ENCODE measurements around the gene TEAD4. TPM values are rescaled to one million over a fixed set of nuclear protein-coding genes. Genes with fewer than 3 reads are reported as not detected.
A peak's percentile ranks its signal among the peaks of the same experiment; 100 is the strongest.

The TEAD4 gene
- total RNA-seq, 1 donor from 2014 or later = 120 TPM

GRCh38 chr12:3076730-3077571 is 117.8 kb downstream of the TEAD4 start, which contains the start of gene TSPAN9:
TSS of gene TSPAN9 (plus strand) at chr12:3077379. CDS start at chr12:3201194, 123,815 bp downstream.
- peaks cover 6% of the 10 kb centered on the region for H3K27me3 Mint-ChIP-seq (ENCODE audit: unreplicated experiment)
- peak; percentile 83 for DNase-seq (ENCODE audit: low spot score)
- no peak for TF ChIP-seq CTCF (IDR thresholded peaks at IDR 0.05; ENCODE audit: unreplicated experiment)
- no peaks in the 10 kb centered on the region for H3K9me3 Mint-ChIP-seq (ENCODE audit: unreplicated experiment)
- peaks cover 23% of the 10 kb centered on the region for H3K4me1 Mint-ChIP-seq (ENCODE audit: unreplicated experiment)
- H3K36me3 Mint-ChIP-seq (ENCODE audit: low read depth, unreplicated experiment) = peaks cover 6% of the 10 kb centered on the region
- peak within 1 kb of the TSS; percentile 74 for H3K27ac Mint-ChIP-seq (ENCODE audit: unreplicated experiment)
- H3K4me3 Mint-ChIP-seq (ENCODE audit: unreplicated experiment) = peak within 1 kb of the TSS; percentile 93

GRCh38 chr12:3077572-3078081 is 118.4 kb downstream of the TEAD4 start:
- peak; percentile 31 for DNase-seq (ENCODE audit: low spot score)
- Mint-ChIP-seq H3K4me3 (ENCODE audit: unreplicated experiment) (peak overlapping the region; percentile 93), H3K27ac (ENCODE audit: unreplicated experiment) (peak overlapping the region; percentile 74), H3K9me3 (ENCODE audit: unreplicated experiment) (no peaks in the 10 kb centered on the region), H3K27me3 (ENCODE audit: unreplicated experiment) (peaks cover 11% of the 10 kb centered on the region), H3K36me3 (ENCODE audit: low read depth, unreplicated experiment) (peaks cover 12% of the 10 kb centered on the region), H3K4me1 (ENCODE audit: unreplicated experiment) (peaks cover 29% of the 10 kb centered on the region)
- no peak for TF ChIP-seq CTCF (IDR thresholded peaks at IDR 0.05; ENCODE audit: unreplicated experiment)

- peaks cover 11% of the 10 kb centered on the region for H3K27me3 Mint-ChIP-seq (ENCODE audit: unreplicated experiment)
- H3K4me1 Mint-ChIP-seq (ENCODE audit: unreplicated experiment) = peaks cover 36% of the 10 kb centered on the region
- no peak for TF ChIP-seq CTCF (IDR thresholded peaks at IDR 0.05; ENCODE audit: unreplicated experiment)
- peak overlapping the region; percentile 93 for H3K4me3 Mint-ChIP-seq (ENCODE audit: unreplicated experiment)
- no peak for DNase-seq (ENCODE audit: low spot score)
- H3K27ac Mint-ChIP-seq (ENCODE audit: unreplicated experiment) = peak overlapping the region; percentile 74
- no peaks in the 10 kb centered on the region for H3K9me3 Mint-ChIP-seq (ENCODE audit: unreplicated experiment)
- peaks cover 17% of the 10 kb centered on the region for H3K36me3 Mint-ChIP-seq (ENCODE audit: low read depth, unreplicated experiment)
Observed at GRCh38 chr12:3078086-3078820, 119.1 kb downstream of the TEAD4 start.

GRCh38 chr12:3081091-3081490 is 121.9 kb downstream of the TEAD4 start:
- H3K27ac Mint-ChIP-seq (ENCODE audit: unreplicated experiment) = no peak overlapping the region
- peaks cover 45% of the 10 kb centered on the region for H3K4me1 Mint-ChIP-seq (ENCODE audit: unreplicated experiment)
- no peak for DNase-seq (ENCODE audit: low spot score)
- TF ChIP-seq CTCF (IDR thresholded peaks at IDR 0.05; ENCODE audit: unreplicated experiment) = no peak
- H3K36me3 Mint-ChIP-seq (ENCODE audit: low read depth, unreplicated experiment) = peaks cover 27% of the 10 kb centered on the region
- peaks cover 15% of the 10 kb centered on the region for H3K27me3 Mint-ChIP-seq (ENCODE audit: unreplicated experiment)
- H3K9me3 Mint-ChIP-seq (ENCODE audit: unreplicated experiment) = no peaks in the 10 kb centered on the region
- no peak overlapping the region for H3K4me3 Mint-ChIP-seq (ENCODE audit: unreplicated experiment)
